Mesenchymal stem cell (in vitro differentiated cells and primary cell): ENCODE data around the gene NEMP2.
A peak's percentile ranks its signal among the peaks of the same experiment; 100 is the strongest.
"Not testable (repeated sequence)": the region's sequence is repeated elsewhere in the genome, so short reads cannot be mapped to it uniquely, and the experiment has no call there.

Experiments used
- DNase-seq: peaks from one replicate; pipeline ENCODE4 v3.0.0-alpha.2; 2013
- H2AFZ ChIP-seq: one replicate; pipeline ENCODE4 v1.6.1; 2013; ENCODE audit warnings: low read depth, mild to moderate bottlenecking, control low read depth, inconsistent platforms, low read length, moderate library complexity
- H2AK5ac ChIP-seq: 2 replicates; pipeline ENCODE4 v1.6.1; 2013; ENCODE audit warnings: low read length, moderate library complexity, mild to moderate bottlenecking, inconsistent platforms; ENCODE audit not compliant: severe bottlenecking
- H2BK120ac ChIP-seq: one replicate; pipeline ENCODE4 v1.6.1; 2013; ENCODE audit warnings: low read depth, mild to moderate bottlenecking, inconsistent platforms, low read length, moderate library complexity
- H2BK12ac ChIP-seq, 2 experiments: one replicate each; pipeline ENCODE4 v1.6.1; 2013; ENCODE audit warnings: inconsistent platforms in 2 of 2, low read length in 2 of 2, mild to moderate bottlenecking in 2 of 2, moderate library complexity in 2 of 2, control low read depth in 1 of 2
- H2BK15ac ChIP-seq: one replicate; pipeline ENCODE4 v1.6.1; 2013; ENCODE audit warnings: mild to moderate bottlenecking, low read depth, inconsistent platforms; ENCODE audit not compliant: poor library complexity, severe bottlenecking
- H2BK5ac ChIP-seq: 2 replicates; pipeline ENCODE4 v1.6.1; 2013; ENCODE audit warnings: low read depth, mild to moderate bottlenecking, low read length, control low read depth, inconsistent platforms; ENCODE audit not compliant: poor library complexity, severe bottlenecking
- H3K14ac ChIP-seq, 2 experiments: one replicate each; pipeline ENCODE4 v1.6.1; 2013; ENCODE audit warnings: inconsistent platforms in 2 of 2, low read length in 2 of 2, control low read depth in 1 of 2, mild to moderate bottlenecking in 1 of 2, moderate library complexity in 1 of 2
- H3K18ac ChIP-seq, 2 experiments: one replicate each; pipeline ENCODE4 v1.6.1; 2013; ENCODE audit warnings: inconsistent platforms in 2 of 2, low read length in 2 of 2, control low read depth in 1 of 2, low read depth in 1 of 2, mild to moderate bottlenecking in 1 of 2
- H3K23ac ChIP-seq, 2 experiments: one replicate each; pipeline ENCODE4 v1.6.1; 2013; ENCODE audit warnings: inconsistent platforms in 2 of 2, low read length in 2 of 2, mild to moderate bottlenecking in 2 of 2, moderate library complexity in 2 of 2, control low read depth in 1 of 2
- H3K27ac ChIP-seq: 2 replicates; pipeline ENCODE4 v1.5.1; 2013; ENCODE audit warnings: mild to moderate bottlenecking, moderate library complexity, low read length, control low read depth, inconsistent platforms; ENCODE audit not compliant: poor library complexity, severe bottlenecking
- H3K27me3 ChIP-seq, 2 experiments: 2 replicates each; pipeline versions ENCODE4 v1.6.1 to v1.7.0; 2013; ENCODE audit warnings: low read length in 2 of 2, mild to moderate bottlenecking in 2 of 2, moderate library complexity in 2 of 2, control low read depth in 1 of 2, inconsistent platforms in 1 of 2; ENCODE audit not compliant: control insufficient read depth in 1 of 2, insufficient read depth in 1 of 2
- H3K36me3 ChIP-seq, 2 experiments: 2 replicates each; pipeline versions ENCODE4 v1.6.1 to v1.7.0; 2013; ENCODE audit warnings: low read length in 2 of 2, control low read depth in 1 of 2, inconsistent platforms in 1 of 2, low read depth in 1 of 2, mild to moderate bottlenecking in 1 of 2; ENCODE audit not compliant: insufficient read depth in 2 of 2, control insufficient read depth in 1 of 2
- H3K4ac ChIP-seq, 2 experiments: one replicate each; pipeline ENCODE4 v1.6.1; 2013; ENCODE audit warnings: inconsistent platforms in 2 of 2, low read length in 2 of 2, mild to moderate bottlenecking in 2 of 2, moderate library complexity in 2 of 2, control low read depth in 1 of 2, low read depth in 1 of 2
- H3K4me1 ChIP-seq: 2 replicates; pipeline ENCODE4 v1.6.1; 2013; ENCODE audit warnings: low read depth, low read length, control low read depth; ENCODE audit not compliant: control insufficient read depth, insufficient read depth
- H3K4me2 ChIP-seq: 2 replicates; pipeline ENCODE4 v1.6.1; 2013; ENCODE audit warnings: low read length, mild to moderate bottlenecking, inconsistent platforms; ENCODE audit not compliant: poor library complexity, severe bottlenecking
- H3K4me3 ChIP-seq, 2 experiments: 2 replicates each; pipeline versions ENCODE4 v1.5.1 to v1.7.0; 2013; ENCODE audit warnings: low read length in 2 of 2, mild to moderate bottlenecking in 2 of 2, control low read depth in 1 of 2, low read depth in 1 of 2; ENCODE audit not compliant: insufficient read depth in 1 of 2
- H3K79me1 ChIP-seq: replicated peaks from 2 replicates; pipeline ENCODE4 v1.6.1; 2013; ENCODE audit warnings: mild to moderate bottlenecking, control low read depth, low read length, inconsistent platforms; ENCODE audit not compliant: poor library complexity, severe bottlenecking
- H3K9ac ChIP-seq: 2 replicates; pipeline ENCODE4 v1.7.0; 2013; ENCODE audit warnings: mild to moderate bottlenecking, low read length, moderate library complexity
- H3K9me3 ChIP-seq: 2 replicates; pipeline ENCODE4 v1.7.0; 2013; ENCODE audit warnings: mild to moderate bottlenecking, low read length; ENCODE audit not compliant: control insufficient read depth
- H4K8ac ChIP-seq: one replicate; pipeline ENCODE4 v1.6.1; 2013; ENCODE audit warnings: inconsistent platforms, mild to moderate bottlenecking, low read length, moderate library complexity
- H4K91ac ChIP-seq: one replicate; pipeline ENCODE4 v1.6.1; 2013; ENCODE audit warnings: mild to moderate bottlenecking, low read length, inconsistent platforms
- WGBS: methylation state at CpG from one replicate; pipeline ENCODE4 v1.1.7; 2013; ENCODE audit warnings: mixed read lengths; 5-methylcytosine and 5-hydroxymethylcytosine counted together

The NEMP2 gene

GRCh38 chr2:190469771-190470170 lies 64.8 kb downstream of the NEMP2 start:
- Histone ChIP-seq H4K91ac (peak overlapping the region; percentile 50), H3K27me3 (no peaks in the 10 kb centered on the region), H3K4me2 (no peak overlapping the region), H3K23ac (no peak overlapping the region), H2AFZ (no peak overlapping the region), H2BK5ac (no peak overlapping the region), H3K4me1 (peaks cover 3% of the 10 kb centered on the region), H3K27ac (no peak overlapping the region), H2BK120ac (no peak overlapping the region), H3K4ac (peak overlapping the region in 1 of 2 experiments; percentile 82), H3K18ac (peak overlapping the region; percentile 13 to 91), H3K9me3 (no peaks in the 10 kb centered on the region), H3K79me1 (no peaks in the 10 kb centered on the region), H4K8ac (no peak overlapping the region), H3K4me3 (no peak overlapping the region), H2AK5ac (peak overlapping the region; percentile 42), H2BK15ac (no peak overlapping the region), H3K9ac (peak overlapping the region; percentile 91), H3K14ac (no peak overlapping the region), H3K36me3 (no peaks in the 10 kb centered on the region), H2BK12ac (peak overlapping the region; percentile 54 to 89)
- WGBS: 100% methylated on average over 2 of the region's 2 CpGs
- DNase-seq: peak; percentile 79

- Histone ChIP-seq H2AFZ (no peak overlapping the region), H2BK120ac (no peak overlapping the region), H4K8ac (no peak overlapping the region), H3K79me1 (no peaks in the 10 kb centered on the region), H3K9ac (peak overlapping the region; percentile 91), H3K27ac (peak overlapping the region; percentile 54), H3K4ac (no peak overlapping the region), H3K9me3 (no peaks in the 10 kb centered on the region), H4K91ac (no peak overlapping the region), H3K4me1 (peaks cover 3% of the 10 kb centered on the region), H2BK12ac (no peak overlapping the region), H3K18ac (no peak overlapping the region), H3K23ac (no peak overlapping the region), H3K4me3 (no peak overlapping the region), H2BK15ac (no peak overlapping the region), H2AK5ac (no peak overlapping the region), H3K27me3 (no peaks in the 10 kb centered on the region), H3K36me3 (no peaks in the 10 kb centered on the region), H3K14ac (no peak overlapping the region), H3K4me2 (no peak overlapping the region), H2BK5ac (no peak overlapping the region)
- DNase-seq: peak; percentile 89
- WGBS: 22% methylated on average over 1 of the region's 4 CpGs
These were observed 65.5 kb downstream of the NEMP2 start for GRCh38 chr2:190468814-190469569.

DNA sequence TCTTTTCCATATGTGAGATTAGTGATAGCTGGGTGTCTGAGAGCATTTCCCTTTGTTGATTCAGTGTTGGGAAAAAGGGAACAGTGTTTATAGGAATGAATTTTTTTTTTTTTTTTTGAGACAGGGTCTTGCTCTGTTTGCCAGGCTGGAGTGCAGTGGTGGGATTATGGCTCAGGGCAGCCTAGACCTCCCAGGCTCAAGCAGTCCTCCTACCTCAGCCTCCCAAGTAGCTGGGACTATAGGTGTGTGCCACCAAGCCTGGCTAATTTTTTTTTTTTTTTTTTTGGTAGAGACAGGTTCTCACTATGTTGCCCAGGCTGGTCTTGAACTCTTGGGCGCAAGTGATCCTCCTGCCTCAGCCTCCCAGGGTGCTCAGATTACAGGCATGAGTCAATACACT lies 66.2 kb downstream of the NEMP2 start:
- not testable (repeated sequence) for H3K27me3 ChIP-seq, H3K36me3 ChIP-seq, H3K4me3 ChIP-seq, H2BK5ac ChIP-seq, H3K4me1 ChIP-seq, H3K79me1 ChIP-seq, H2BK12ac ChIP-seq, H4K8ac ChIP-seq, H3K4ac ChIP-seq, DNase-seq, H2AFZ ChIP-seq, H3K27ac ChIP-seq, H3K14ac ChIP-seq, H3K9me3 ChIP-seq, H4K91ac ChIP-seq, H3K23ac ChIP-seq, H2AK5ac ChIP-seq, H3K4me2 ChIP-seq
- H2BK120ac ChIP-seq: peak overlapping the region; percentile 83
- peak overlapping the region in 1 of 2 experiments; percentile 76 for H3K18ac ChIP-seq
- peak overlapping the region; percentile 67 for H2BK15ac ChIP-seq
- WGBS: no CpG with 5 or more reads among the region's 1 CpG
- peak overlapping the region; percentile 91 for H3K9ac ChIP-seq

DNA sequence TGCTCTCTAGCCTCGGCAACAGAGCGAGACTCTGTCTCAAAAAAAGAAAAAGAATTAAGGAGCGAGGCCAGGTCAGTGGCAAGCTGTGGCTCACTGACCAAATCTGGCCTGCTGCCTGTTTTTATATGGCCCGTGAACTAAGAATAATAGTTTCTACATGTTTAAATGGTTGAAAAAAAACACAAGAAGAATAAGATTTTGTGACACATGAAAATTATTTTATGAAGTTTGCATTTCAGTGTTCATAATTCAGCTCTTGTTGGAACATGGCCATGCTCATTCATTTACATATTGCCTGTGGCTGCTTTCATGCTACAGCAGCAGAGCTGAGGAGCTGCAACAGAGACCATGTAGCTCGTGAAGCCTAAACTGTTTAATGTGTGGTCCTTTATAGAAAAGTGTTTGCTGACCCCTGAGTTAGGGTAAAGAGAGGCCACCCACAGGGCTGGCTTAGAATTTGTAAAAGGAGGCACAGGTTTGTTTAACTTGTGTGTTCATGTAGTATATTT lies 66.9 kb downstream of the NEMP2 start:
- peak overlapping the region; percentile 80 for H2BK15ac ChIP-seq
- H2AFZ ChIP-seq: peak overlapping the region; percentile 27
- H3K23ac ChIP-seq: no peak overlapping the region
- no peak for DNase-seq
- H2BK120ac ChIP-seq: no peak overlapping the region
- H2BK12ac ChIP-seq: no peak overlapping the region
- H3K27ac ChIP-seq: no peak overlapping the region
- WGBS: 87% methylated on average over 5 of the region's 5 CpGs
- H3K4me2 ChIP-seq: no peak overlapping the region
- H4K8ac ChIP-seq: no peak overlapping the region
- no peak overlapping the region for H3K4ac ChIP-seq
- H3K18ac ChIP-seq: peak overlapping the region; percentile 11 to 76
- no peak overlapping the region for H3K14ac ChIP-seq
- no peaks in the 10 kb centered on the region for H3K36me3 ChIP-seq
- H3K9me3 ChIP-seq: no peaks in the 10 kb centered on the region
- H3K79me1 ChIP-seq: no peaks in the 10 kb centered on the region
- peak overlapping the region; percentile 91 for H3K9ac ChIP-seq
- H3K4me3 ChIP-seq: no peak overlapping the region
- no peaks in the 10 kb centered on the region for H3K27me3 ChIP-seq
- H4K91ac ChIP-seq: no peak overlapping the region
- peaks cover 3% of the 10 kb centered on the region for H3K4me1 ChIP-seq
- H2BK5ac ChIP-seq: no peak overlapping the region
- H2AK5ac ChIP-seq: no peak overlapping the region
